CD4-positive, alpha-beta T cell treated with Interferon gamma for 1 hour (primary cell): ENCODE data around the gene SPPL2A.
"Not testable (repeated sequence)": the region's sequence is repeated elsewhere in the genome, so short reads cannot be mapped to it uniquely, and the experiment has no call there.

Source experiments
- DNase-seq: peaks from one replicate; pipeline ENCODE4 v3.0.0-alpha.2; 2020

Gene SPPL2A

GRCh38 chr15:50767332-50767861, 1.9 kb upstream of the SPPL2A start:
- DNase-seq = no peak

DNA sequence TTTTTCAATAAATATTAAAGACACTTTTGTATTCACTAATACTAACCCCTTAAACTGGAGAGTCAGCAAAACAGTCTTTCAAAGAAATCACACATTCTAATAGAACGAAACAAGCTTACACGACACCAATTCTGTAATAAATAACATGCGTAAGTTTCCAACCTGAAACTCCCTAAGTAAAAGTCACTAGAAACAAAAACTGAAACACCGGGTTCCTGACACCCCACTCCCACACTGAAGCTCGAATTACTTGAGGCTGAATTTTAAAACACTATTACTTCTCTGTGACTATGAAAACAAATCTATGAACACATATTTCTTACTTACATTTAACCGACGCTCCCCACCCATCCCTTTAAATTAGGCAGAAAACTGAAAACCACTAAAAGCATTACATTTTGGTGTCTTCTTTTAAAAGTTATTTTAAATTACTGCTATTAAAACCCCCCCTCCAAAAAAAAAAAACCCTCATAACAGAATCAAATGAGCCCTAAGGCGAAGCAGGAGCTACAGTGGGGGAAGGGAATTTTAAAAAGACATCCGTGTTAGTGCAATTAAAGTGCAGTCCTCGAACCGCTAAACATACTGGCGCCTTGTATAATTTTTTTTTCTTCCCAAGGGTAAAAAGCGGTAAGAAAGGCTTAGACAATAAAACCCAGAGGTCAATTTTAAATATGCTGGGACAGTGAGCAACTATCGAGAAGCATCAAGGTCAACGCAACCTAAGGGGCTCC, 878 bp downstream of the SPPL2A start:
- no peak for DNase-seq

DNA sequence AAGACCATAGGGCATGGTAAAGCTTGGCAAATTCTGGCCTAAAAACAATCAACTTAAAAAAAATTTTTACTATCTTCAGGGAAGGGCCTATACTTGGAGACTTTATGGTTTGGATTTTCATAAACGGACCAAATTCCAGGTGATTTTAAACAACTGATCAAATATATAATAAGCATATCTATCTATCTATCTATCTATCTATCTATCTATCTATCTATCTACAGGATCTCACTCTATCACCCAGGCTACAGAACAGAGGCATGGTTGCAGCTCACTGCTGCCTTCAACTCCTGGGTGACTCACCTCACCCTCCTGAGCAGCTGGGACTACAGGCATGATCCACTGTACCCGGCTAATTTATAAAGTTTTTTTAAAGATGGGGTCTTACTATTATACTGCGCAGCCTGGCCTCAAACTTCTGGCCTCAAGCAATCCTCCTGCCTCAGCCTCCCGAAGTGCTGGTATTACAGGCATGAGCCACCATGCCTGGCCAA, 6.7 kb downstream of the SPPL2A start:
- no peak for DNase-seq

DNA sequence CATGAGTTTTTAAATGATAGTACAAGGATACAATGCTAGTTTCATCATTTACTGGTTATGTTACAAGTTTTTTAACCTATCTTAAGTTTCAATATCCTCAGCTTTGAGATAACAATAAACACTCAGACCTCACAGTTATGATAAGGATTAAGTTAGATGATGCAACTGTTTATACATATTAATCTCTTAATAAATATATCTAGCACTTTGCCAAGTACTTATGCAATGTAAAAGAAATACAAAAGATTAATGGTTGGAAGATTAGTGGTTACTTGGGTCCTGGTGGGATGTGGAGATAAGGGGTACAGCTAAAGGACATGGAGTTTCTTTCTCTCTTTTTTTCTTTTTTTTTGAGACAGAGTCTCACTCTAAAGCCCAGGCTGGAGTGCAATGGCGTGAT, 12.0 kb downstream of the SPPL2A start:
- no peak for DNase-seq

DNA sequence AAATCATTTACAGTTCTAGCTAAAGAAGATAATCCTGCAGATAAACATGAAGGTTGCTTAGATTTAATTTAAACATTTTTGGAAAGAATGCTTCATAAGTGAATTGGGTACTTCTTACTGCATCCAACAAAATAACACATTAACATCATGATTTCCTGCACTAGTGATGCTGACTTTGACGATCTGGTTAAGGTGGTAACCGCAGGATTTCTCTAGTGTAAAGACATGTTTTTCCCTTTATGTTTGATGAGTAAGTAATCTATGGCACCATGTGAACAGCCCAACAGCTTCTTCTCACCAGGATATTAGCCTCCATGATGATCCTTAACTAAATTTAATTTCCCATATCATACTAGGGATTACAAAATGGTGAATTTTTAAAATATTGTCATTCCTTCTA, 14.1 kb downstream of the SPPL2A start:
- no peak for DNase-seq

- DNase-seq = no peak
Observed at GRCh38 chr15:50750227-50750705, 15.2 kb downstream of the SPPL2A start.

DNA sequence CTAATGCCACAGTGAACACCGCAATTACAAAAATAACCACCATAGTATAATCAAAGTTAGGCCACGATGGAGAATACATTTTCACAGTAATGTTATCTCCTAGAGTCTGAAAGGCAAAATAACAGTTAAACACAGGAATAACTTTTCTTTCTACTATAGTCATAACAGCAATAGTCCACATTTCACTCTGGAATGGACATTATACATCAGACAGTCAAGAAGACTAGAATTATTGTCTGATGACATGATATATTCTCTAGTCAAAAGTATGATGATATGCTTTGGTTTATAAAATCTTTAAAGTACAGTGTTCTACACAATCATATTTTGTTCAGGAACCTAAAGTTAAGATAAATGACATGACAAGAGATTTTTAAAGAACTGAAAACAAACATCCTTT, 18.0 kb downstream of the SPPL2A start:
- DNase-seq = no peak

GRCh38 chr15:50744601-50745000, 20.9 kb downstream of the SPPL2A start:
- no peak for DNase-seq

DNA sequence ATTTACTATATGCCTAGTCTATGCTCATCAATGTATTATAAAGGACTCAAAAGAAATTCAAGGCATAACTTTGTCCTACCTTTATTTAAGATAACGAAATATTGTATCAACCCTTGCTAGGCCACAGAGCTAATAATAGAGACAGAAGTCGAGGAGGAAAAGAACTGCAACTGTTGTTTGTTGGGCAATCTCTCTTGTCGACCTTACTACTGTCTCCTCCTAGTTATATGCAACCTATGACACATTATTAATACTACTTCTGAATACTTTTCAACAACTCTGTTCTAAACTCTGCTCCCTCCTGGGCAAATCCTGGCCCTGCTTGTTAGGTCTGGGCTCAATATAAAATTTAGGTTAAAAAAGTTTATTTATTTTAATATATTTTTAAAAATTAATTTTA, 24.6 kb downstream of the SPPL2A start:
- no peak for DNase-seq

- no peak for DNase-seq
Observed at GRCh38 chr15:50736823-50737222, 28.7 kb downstream of the SPPL2A start.

GRCh38 chr15:50735156-50735555, 30.4 kb downstream of the SPPL2A start:
- DNase-seq = no peak

DNA sequence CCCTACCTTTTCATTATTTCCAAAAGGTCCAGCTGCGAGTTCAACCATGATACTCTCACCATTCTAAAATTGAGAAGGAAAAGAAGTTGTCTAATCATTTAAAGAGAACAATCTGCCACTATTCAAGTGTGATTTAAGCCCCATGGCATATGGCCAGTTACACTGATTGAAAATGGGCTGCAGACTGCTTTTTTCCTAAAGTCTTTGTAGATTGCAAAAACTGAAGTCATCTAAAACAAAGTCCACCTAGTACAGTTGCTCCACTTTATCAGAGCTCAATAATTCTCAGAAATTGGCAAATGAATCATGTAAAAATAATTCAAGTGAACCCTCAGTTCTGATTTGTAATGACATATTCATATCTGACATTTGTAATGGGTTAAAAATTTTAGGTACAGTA, 39.2 kb downstream of the SPPL2A start:
- DNase-seq = no peak

- DNase-seq = no peak
Observed at GRCh38 chr15:50718700-50719125, 46.8 kb downstream of the SPPL2A start.

- no peak for DNase-seq
Observed at GRCh38 chr15:50712018-50712417, 53.5 kb downstream of the SPPL2A start.

DNA sequence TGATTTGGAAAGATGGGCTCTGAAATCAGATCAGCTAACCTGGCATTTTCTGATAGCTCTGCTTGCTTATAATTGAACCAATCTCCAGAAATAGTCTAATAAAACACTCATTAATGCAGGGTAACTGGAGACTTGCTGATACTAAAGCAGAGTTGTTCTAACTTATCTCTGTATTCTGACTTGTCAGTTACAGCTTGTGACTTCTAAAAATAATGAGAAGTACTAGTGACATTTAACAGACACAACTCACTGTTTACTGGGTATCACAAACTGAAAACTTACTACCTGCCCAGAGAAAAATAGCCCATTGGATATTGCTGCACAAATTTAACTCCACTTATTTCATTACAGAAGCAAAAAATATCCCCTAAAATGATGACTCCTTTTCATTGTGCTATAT, 54.9 kb downstream of the SPPL2A start:
- no peak for DNase-seq

GRCh38 chr15:50707878-50708427, 57.6 kb downstream of the SPPL2A start:
- DNase-seq = no peak

GRCh38 chr15:50702762-50703334, 62.7 kb downstream of the SPPL2A start:
- DNase-seq = no peak

DNA sequence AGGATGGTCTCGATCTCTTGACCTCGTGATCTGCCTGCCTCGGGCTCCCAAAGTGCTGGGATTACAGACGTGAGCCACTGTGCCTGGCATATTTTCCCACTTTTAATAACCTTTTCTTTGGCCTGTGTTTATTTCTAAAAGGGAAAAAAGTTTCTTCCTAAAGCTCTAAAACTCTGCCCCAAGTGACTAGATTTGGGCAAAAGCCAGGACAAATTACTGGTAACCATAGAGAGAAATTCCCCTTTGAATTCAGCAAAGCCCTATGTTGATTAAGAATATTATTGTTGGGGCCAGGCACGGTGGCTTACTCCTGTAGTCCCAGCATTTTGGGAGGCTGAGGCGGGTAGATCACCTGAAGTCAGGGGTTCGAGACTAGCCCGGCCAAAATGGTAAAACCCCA, 67.4 kb downstream of the SPPL2A start:
- no peak for DNase-seq

DNA sequence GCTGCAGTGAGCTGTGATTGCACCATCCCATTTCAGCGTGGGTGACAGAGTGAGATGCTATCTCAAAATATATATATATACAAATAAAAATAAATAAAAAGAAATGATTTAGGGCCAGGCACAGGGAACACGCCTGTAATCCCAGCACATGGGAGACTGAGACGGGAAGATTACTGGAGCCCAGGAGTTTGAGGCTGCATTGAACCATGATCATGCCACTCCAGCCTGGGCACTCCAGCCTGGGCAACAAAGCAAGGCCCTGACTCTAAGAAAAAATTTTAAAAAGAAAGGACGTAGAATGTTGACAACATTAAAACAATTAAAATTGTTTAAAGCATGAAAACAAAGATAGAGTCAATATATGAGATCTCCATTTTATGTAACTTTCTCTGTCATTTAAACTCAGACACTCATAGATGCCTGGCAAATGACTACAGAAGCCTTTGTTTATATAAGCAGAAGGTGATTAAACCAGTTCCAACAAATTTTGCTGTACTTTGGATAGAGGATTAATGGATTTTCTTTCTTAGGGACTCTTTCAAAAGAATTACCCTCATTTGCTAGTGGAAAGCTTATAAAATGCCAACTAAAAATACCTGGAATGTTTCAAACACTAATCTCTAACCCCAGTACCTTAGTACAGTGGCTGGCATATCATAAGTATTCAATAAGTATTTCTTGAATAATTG, 68.3 kb downstream of the SPPL2A start:
- DNase-seq = no peak

DNA sequence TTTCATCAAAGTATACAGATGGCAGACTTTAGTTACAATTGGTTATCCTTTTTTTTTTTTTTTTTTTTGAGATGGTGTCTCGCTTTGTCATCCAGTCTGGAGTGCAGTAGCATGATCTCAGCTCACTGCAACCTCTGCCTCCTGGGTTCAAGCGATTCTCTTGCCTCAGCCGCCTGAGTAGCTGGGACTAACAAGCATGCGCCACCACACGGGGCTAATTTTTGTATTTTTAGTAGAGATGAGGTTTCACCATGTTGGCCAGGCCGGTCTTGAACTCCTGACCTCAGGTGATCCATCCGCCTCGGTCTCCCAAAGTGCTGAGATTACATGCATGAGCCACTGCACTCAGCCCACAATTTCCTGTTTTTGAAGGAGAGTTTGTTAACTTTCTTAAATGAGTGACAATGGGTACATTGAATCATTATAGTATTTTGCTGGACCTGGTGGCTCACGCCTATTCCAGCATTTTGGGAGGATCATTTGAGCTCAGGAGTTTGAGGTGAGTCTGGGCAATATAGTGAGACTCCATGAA, 70.8 kb downstream of the SPPL2A start:
- DNase-seq = not testable (repeated sequence)

- no peak for DNase-seq
Observed at GRCh38 chr15:50687302-50687902, 78.1 kb downstream of the SPPL2A start.

DNA sequence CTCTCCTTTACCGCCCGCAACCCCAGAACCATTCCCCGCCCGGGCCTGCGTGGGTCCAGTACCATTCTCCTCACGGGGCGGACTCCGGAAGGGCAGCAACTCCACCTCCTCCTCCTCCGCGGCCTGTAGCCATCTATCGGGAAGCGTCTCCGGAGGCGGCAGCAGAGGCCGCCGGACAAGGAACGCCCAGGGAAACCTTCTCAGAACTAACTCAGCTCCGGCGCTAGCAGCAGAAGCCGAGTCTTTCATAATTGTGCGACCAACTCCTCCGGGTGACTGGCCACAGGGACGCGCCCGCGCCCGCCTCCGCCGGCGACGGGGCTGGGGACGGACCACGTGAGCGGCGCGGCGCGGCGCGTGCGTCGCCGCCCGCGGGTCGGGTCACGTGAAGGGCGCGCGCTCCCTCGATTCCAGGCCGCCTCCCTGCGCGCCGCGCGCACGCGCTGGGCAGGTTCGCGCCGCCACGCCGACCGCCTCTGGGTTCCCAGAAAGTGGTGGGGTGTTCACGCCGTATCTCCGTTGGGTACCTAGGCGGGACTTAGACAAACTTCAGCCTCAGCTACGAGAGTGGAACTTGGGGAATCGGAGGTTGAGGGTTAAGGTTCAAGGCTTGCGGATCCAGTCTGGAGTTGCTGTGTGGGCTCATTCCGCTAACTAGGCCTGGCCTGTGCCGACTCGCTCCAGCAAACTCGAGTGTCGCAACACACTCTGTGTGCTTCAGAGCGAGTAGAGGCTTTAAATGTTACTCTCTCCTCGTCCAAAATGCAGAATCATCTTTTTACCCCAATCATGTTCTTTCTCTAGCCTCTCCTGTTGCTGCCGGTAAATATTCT, 78.8 kb downstream of the SPPL2A start, which contains the start of gene TRPM7:
Gene TRPM7 (minus strand): TSS at position 329 of the 833 bp plus-strand sequence. CDS start 264 bp downstream, at position 65.
- peak; percentile 85 for DNase-seq
